ENCODE data around the gene CCDC188. TPM values are rescaled to one million over a fixed set of nuclear protein-coding genes. Genes with fewer than 3 reads are reported as not detected.

Gene CCDC188
- total and polyA plus RNA-seq, 9 of the 15 experiments (the other 6 are each of a cell fraction or from before 2014, with no cell fraction given): not detected

GRCh38 chr22:20193761-20194494 lies 43.1 kb upstream of the CCDC188 start (continued):
- TF ChIP-seq BCLAF1 (IDR thresholded peaks at IDR 0.05; ENCODE audit: borderline replicate concordance in 1 of 2, control insufficient read depth in 1 of 2, low read depth in 2 of 2, low read length in 1 of 2): no peak
- TF ChIP-seq ARHGAP35 (IDR thresholded peaks at IDR 0.05; ENCODE audit: partially characterized antibody): no peak
- no peak for TF ChIP-seq CGGBP1 (CRISPR knock-in tag; IDR thresholded peaks at IDR 0.05)
- TF ChIP-seq CHD4 (IDR thresholded peaks at IDR 0.05; ENCODE audit: insufficient read depth, insufficient replicate concordance, low read depth, low read length, poor library complexity, severe bottlenecking): no peak
